HEK293 (cell line): ENCODE results near the gene C5orf46.

Experiments
- CTCF ChIA-PET: fragments of 350-600 bp; formaldehyde crosslinking; extraction: SDS; loops from one replicate; lab custom pipeline; 2021; ENCODE audit warnings: antibody characterized with exemption; lab: Yijun Ruan, JAX
- POLR2A ChIA-PET: fragments of 300-600 bp; formaldehyde crosslinking; extraction: SDS; loops from one replicate; lab custom pipeline; 2020; ENCODE audit warnings: antibody characterized with exemption, inconsistent platforms; lab: Yijun Ruan, JAX
- H3K27ac ChIP-seq: fragments of 200-500 bp; sonication (Bioruptor generic); 2 replicates; pipeline ENCODE4 v1.5.1; 2014; ENCODE audit warnings: low read depth, low read length, control low read depth, inconsistent platforms; ENCODE audit errors: extremely low read depth
- H3K36me3 ChIP-seq, 2 experiments: fragments of 200-500 bp in 1 of 2; sonication (Bioruptor generic) in 1 of 2; 1 replicate in 1 of 2; 2 replicates in 1 of 2; pipeline ENCODE4 v1.5.1; 2014 to 2017; ENCODE audit warnings: inconsistent platforms in 2 of 2, low read length in 2 of 2; ENCODE audit not compliant: control insufficient read depth in 2 of 2, insufficient read depth in 1 of 2
- H3K4me1 ChIP-seq: fragments of 200-500 bp; sonication (Bioruptor generic); 2 replicates; pipeline ENCODE4 v1.5.1; 2014; ENCODE audit warnings: mild to moderate bottlenecking, low read length, inconsistent platforms; ENCODE audit not compliant: control insufficient read depth, insufficient read depth
- H3K4me3 ChIP-seq: 2 replicates; pipeline ENCODE4 v1.5.1; 2011; ENCODE audit warnings: low read depth, mild to moderate bottlenecking, control low read depth, low read length, moderate library complexity
- H3K9me3 ChIP-seq: fragments of 200-500 bp; sonication (Bioruptor generic); 2 replicates; pipeline ENCODE4 v1.5.1; 2014; ENCODE audit warnings: low read depth, low read length, inconsistent platforms; ENCODE audit not compliant: control insufficient read depth, insufficient read depth
- ATF2 ChIP-seq: fragments of 450-650 bp; formaldehyde crosslinking; IDR thresholded peaks from 2 replicates; pipeline ENCODE4 v1.5.1; 2016; ENCODE audit warnings: missing biosample characterization, missing genetic modification characterization, low read depth
- BCL11B ChIP-seq: fragments of 450-650 bp; formaldehyde crosslinking; IDR thresholded peaks from 2 replicates; pipeline ENCODE4 v1.5.1; 2016; ENCODE audit warnings: low read depth, missing biosample characterization, missing genetic modification characterization
- MZF1 ChIP-seq: fragments of 450-650 bp; formaldehyde crosslinking; IDR thresholded peaks from 2 replicates; pipeline ENCODE4 v1.5.1; 2017; ENCODE audit warnings: missing biosample characterization, missing genetic modification characterization, borderline replicate concordance
- SCRT2 ChIP-seq: fragments of 450-650 bp; formaldehyde crosslinking; IDR thresholded peaks from 2 replicates; pipeline ENCODE4 v1.5.1; 2016; ENCODE audit warnings: missing biosample characterization, missing genetic modification characterization
- YY1 ChIP-seq: fragments of 450-650 bp; formaldehyde crosslinking; IDR thresholded peaks from 2 replicates; pipeline ENCODE4 v1.5.1; 2018; ENCODE audit warnings: missing biosample characterization, missing genetic modification characterization
- YY2 ChIP-seq: fragments of 450-650 bp; formaldehyde crosslinking; IDR thresholded peaks from 2 replicates; pipeline ENCODE4 v1.5.1; 2016; ENCODE audit warnings: missing biosample characterization, missing genetic modification characterization
- ZBTB17 ChIP-seq: fragments of 450-650 bp; formaldehyde crosslinking; IDR thresholded peaks from 2 replicates; pipeline ENCODE4 v1.5.1; 2016; ENCODE audit warnings: missing biosample characterization, missing genetic modification characterization
- ZBTB8A ChIP-seq: fragments of 450-650 bp; formaldehyde crosslinking; IDR thresholded peaks from 2 replicates; pipeline ENCODE4 v1.5.1; 2016; ENCODE audit warnings: missing biosample characterization, missing genetic modification characterization
- ZFP37 ChIP-seq: fragments of 450-650 bp; formaldehyde crosslinking; IDR thresholded peaks from 2 replicates; pipeline ENCODE4 v1.5.1; 2016; ENCODE audit warnings: missing biosample characterization, missing genetic modification characterization
- ZNF114 ChIP-seq: fragments of 450-650 bp; formaldehyde crosslinking; IDR thresholded peaks from 2 replicates; pipeline ENCODE4 v1.5.0; 2017; ENCODE audit warnings: missing biosample characterization, missing genetic modification characterization
- ZNF19 ChIP-seq: fragments of 450-650 bp; formaldehyde crosslinking; IDR thresholded peaks from 2 replicates; pipeline ENCODE4; 2016; ENCODE audit warnings: missing biosample characterization, missing genetic modification characterization, low read depth
- ZNF335 ChIP-seq: fragments of 450-650 bp; formaldehyde crosslinking; conservative IDR thresholded peaks from 2 replicates; pipeline ENCODE4 v1.5.1; 2016; ENCODE audit warnings: missing biosample characterization, missing genetic modification characterization
- ZNF350 ChIP-seq: fragments of 450-650 bp; formaldehyde crosslinking; IDR thresholded peaks from 2 replicates; pipeline ENCODE4 v1.5.0; 2017; ENCODE audit warnings: missing biosample characterization, mild to moderate bottlenecking, missing genetic modification characterization
- ZNF366 ChIP-seq: fragments of 450-650 bp; formaldehyde crosslinking; conservative IDR thresholded peaks from 2 replicates; pipeline ENCODE4 v1.5.1; 2016; ENCODE audit warnings: missing biosample characterization, missing genetic modification characterization
- ZNF48 ChIP-seq: fragments of 450-650 bp; formaldehyde crosslinking; IDR thresholded peaks from 2 replicates; pipeline ENCODE4 v1.5.1; 2016; ENCODE audit warnings: missing biosample characterization, missing genetic modification characterization
- ZNF529 ChIP-seq: fragments of 450-650 bp; formaldehyde crosslinking; IDR thresholded peaks from 2 replicates; pipeline ENCODE4 v1.5.1; 2017; ENCODE audit warnings: missing genetic modification characterization, missing biosample characterization; ENCODE audit not compliant: insufficient replicate concordance
- ZNF561 ChIP-seq: fragments of 450-650 bp; IDR thresholded peaks from 2 replicates; pipeline ENCODE4 v1.5.1; 2018; ENCODE audit warnings: missing biosample characterization, missing genetic modification characterization, borderline replicate concordance
- ZNF624 ChIP-seq: fragments of 450-650 bp; formaldehyde crosslinking; IDR thresholded peaks from 2 replicates; pipeline ENCODE4 v1.5.1; 2017; ENCODE audit warnings: missing biosample characterization, missing genetic modification characterization
- ZNF629 ChIP-seq: fragments of 450-650 bp; formaldehyde crosslinking; IDR thresholded peaks from 2 replicates; pipeline ENCODE4 v1.5.1; 2017; ENCODE audit warnings: missing biosample characterization, missing genetic modification characterization
- ZNF654 ChIP-seq: fragments of 450-650 bp; formaldehyde crosslinking; IDR thresholded peaks from 2 replicates; pipeline ENCODE4 v1.5.1; 2016; ENCODE audit warnings: low read depth, missing biosample characterization, missing genetic modification characterization
- ZNF660 ChIP-seq: fragments of 450-650 bp; IDR thresholded peaks from 2 replicates; pipeline ENCODE4 v1.5.1; 2018; ENCODE audit warnings: missing biosample characterization, mild to moderate bottlenecking, missing genetic modification characterization
- ZSCAN16 ChIP-seq: fragments of 450-650 bp; formaldehyde crosslinking; IDR thresholded peaks from 2 replicates; pipeline ENCODE4 v1.5.1; 2016; ENCODE audit warnings: missing biosample characterization, missing genetic modification characterization

The C5orf46 gene

GRCh38 chr5:147906326-147907095 lies at the start of gene C5orf46:
TSS of gene C5orf46 (minus strand) at chr5:147906538. CDS start at chr5:147906501, 37 bp downstream.
- TF ChIP-seq ATF2 = peak; percentile 53
- TF ChIP-seq ZBTB17 = no peak
- TF ChIP-seq ZNF561 (tag by site-specific recombination) = no peak
- TF ChIP-seq ZNF660 (tag by site-specific recombination) = 0 out of 2 replicates have a peak, but pooled peaks have one; percentile 13
- TF ChIP-seq ZNF350 (tag by site-specific recombination) = no peak
- TF ChIP-seq ZNF335 = peak; percentile 97
- Histone ChIP-seq H3K4me3 (no peak within 1 kb of the TSS; the same call in 1 of the 2 replicates), H3K36me3 (no peaks in the 10 kb centered on the region), H3K9me3 (no peaks in the 10 kb centered on the region), H3K4me1 (no peaks in the 10 kb centered on the region), H3K27ac (no peak within 1 kb of the TSS)
- POLR2A ChIA-PET = no interaction called here
- CTCF ChIA-PET = interaction anchor here (2.0 kb wide), 1 partner anchor 19 kb away, joined by 6 read pairs; no protein-coding TSS in a partner anchor

GRCh38 chr5:147954971-147955370 lies 48.6 kb upstream of the C5orf46 start:
- no peak overlapping the region for H3K4me3 ChIP-seq
- no peaks in the 10 kb centered on the region for H3K4me1 ChIP-seq
- ChIA-PET POLR2A (no interaction called here), CTCF (interaction anchor here (1.8 kb wide), 1 partner anchor 153 kb away, joined by 5 read pairs; no protein-coding TSS in a partner anchor)
- no peak for TF ChIP-seq ZNF19 (tag by site-specific recombination)
- no peak for TF ChIP-seq ZNF629 (tag by site-specific recombination)
- TF ChIP-seq ZNF660 (tag by site-specific recombination) = no peak
- no peak for TF ChIP-seq YY2 (tag by site-specific recombination)
- no peak for TF ChIP-seq ZNF624 (tag by site-specific recombination)
- TF ChIP-seq YY1 (tag by site-specific recombination) = no peak
- no peak for TF ChIP-seq ZNF366 (tag by site-specific recombination)
- no peak for TF ChIP-seq ZBTB8A
- TF ChIP-seq ZNF114 (tag by site-specific recombination) = no peak
- no peak for TF ChIP-seq ZSCAN16 (tag by site-specific recombination)
- TF ChIP-seq SCRT2 (tag by site-specific recombination) = no peak
- TF ChIP-seq ZFP37 (tag by site-specific recombination) = no peak
- no peak for TF ChIP-seq BCL11B
- TF ChIP-seq ZNF529 (tag by site-specific recombination) = no peak
- TF ChIP-seq MZF1 (tag by site-specific recombination) = no peak
- TF ChIP-seq, all 188 proteins: peak for 0
- H3K27ac ChIP-seq = no peak overlapping the region
- H3K36me3 ChIP-seq = no peaks in the 10 kb centered on the region
- no peaks in the 10 kb centered on the region for H3K9me3 ChIP-seq

GRCh38 chr5:147949711-147950573 lies 43.6 kb upstream of the C5orf46 start:
- Histone ChIP-seq H3K4me3 (no peak overlapping the region), H3K9me3 (no peaks in the 10 kb centered on the region), H3K36me3 (no peaks in the 10 kb centered on the region), H3K4me1 (no peaks in the 10 kb centered on the region), H3K27ac (no peak overlapping the region)
- ChIA-PET POLR2A (no interaction called here), CTCF (interaction anchor here (0.6 to 1.4 kb wide), 24 partner anchors 10 to 1490 kb away, joined by 3 to 7 read pairs (median 4); no protein-coding TSS in a partner anchor)
- peak; percentile 82 for TF ChIP-seq ZNF654 (tag by site-specific recombination)
- TF ChIP-seq ZNF48 (tag by site-specific recombination) = no peak
